NCI-H2171 treated with DMSO at 0.1 percent for 48 hours (cell line): ENCODE data around the gene IL20RA.

Experiments used
- DNase-seq: peaks from one replicate; lab custom pipeline; 2025; lab: John Stamatoyannopoulos, UW

Gene IL20RA

DNA sequence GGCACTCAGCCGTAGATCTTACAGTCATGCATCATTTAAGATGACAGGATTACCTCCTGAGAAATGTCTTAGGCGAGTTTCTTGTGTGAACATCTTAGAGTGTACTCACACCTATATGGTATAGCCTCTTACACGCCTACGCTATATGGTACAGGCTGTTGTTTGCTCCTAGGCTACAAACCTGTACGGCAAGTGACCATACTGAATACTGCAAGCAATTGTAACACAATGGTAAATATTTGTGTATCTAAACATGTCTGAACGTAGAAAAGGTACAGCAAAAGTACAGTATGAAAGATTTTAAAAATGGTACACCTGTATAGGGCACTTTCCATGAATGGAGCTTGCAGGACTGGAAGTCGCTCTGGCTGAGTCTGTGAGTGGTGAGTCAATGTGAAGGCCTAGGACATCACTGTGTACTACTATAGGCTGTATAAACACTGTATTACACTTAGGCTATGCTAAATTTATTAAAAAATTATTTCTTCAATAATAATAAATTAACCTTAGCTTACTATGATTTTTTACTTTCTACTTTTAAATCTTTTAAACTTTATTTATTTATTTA is 541 bp upstream of the IL20RA start:
- DNase-seq: no peak

DNA sequence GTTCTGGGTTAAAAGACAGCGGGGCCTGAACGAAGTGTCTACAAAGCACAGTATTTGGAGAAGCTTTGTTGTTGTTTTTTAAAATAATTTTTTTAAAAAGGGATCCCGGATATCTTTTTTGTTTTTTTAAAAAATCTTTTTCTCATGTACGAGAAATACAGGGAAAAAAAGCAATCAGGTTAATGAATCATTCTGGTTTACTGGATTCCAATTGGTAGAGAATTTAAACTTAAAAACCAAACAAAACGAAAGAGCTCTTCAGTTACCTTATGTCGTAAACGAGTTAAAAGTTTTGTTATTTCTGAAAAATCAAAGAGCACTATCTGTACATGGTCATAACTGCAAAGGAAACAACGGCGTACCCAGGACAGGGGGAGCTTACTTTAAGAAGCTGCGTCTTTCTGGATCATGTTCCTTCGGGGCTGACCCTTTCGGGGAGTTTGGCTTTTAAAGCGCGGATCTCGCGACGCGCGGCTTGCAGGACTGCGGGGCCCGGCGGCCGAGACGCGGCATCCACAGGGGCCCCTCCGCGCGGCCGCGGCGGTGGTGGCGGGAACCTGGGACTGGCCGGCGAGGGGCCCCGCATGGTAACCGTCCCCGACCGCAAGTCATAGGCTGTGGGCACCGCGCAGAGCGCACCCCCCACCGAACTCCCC is 927 bp downstream of the IL20RA start:
- DNase-seq: peak; percentile 11

DNA sequence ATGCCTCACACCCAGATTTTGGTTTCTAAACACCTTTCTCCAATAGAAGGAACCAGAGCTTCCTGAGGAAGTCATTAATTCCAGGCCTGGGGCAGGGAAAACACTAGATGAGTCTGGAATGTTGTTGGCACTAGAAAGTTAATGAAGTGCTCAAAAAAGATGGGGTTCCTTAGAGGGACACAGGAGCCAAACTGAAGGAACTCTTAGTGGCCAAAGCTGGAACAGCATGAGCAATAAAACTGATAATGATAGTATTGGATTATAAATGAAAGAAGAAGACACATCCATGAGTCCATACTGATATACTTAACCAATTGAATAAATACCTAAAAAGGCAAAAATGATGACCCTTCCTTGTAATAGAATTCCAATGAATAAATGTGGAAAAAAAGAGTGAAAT is 4.4 kb downstream of the IL20RA start:
- DNase-seq: no peak

DNA sequence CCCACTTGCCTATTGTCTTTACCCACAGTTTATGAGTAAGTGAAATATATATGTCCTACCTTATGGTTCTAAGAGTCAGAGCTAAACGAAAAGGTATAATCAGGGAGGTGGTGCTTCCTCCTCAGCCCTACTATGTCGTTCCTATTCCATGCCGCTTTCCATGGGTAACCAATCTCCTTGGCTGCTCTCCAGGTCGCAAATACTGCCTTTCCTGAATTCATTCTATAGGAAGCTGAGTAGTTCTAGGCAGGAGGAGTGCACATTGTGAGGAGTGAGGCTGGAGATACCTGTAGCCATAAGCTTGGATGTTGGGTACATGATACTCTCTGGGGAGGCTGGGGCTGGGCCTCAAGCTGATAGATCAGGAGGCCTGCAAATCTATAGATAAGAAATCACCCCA is 5.8 kb downstream of the IL20RA start:
- no peak for DNase-seq

DNA sequence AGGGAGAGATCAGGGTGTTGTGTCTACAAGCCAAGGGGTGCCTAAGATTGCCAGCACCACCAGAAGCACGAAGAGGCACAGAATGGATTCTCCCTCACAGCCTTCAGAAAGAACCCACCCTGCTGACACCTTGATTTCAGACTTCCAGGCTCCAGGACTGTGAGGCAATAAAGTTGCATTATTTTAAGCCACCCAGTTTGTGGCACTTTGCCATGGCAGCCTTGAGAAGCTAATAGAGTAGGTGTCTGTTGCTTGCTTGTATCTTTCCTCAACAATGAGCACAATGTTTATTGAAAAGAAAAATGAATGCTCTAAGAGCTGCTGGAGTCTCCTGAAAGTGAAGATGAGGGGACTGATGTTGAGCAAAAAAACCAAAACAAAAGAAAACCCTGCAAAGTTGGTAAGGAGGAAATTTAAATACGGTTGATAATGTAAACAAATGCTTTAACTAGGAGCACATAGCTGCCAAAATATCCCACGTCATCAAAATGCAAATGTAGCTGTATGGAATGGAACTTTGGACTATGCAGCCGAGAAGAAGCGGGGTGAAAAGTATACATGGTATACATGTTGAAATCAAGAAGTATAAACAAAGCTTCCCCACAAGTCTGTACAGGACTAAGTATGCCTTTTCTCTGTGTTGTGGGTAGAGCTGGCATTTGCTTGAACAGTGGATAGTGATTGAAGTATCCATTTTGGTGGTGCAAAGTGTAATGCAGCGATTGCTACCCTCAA is 8.0 kb downstream of the IL20RA start:
- no peak for DNase-seq

DNA sequence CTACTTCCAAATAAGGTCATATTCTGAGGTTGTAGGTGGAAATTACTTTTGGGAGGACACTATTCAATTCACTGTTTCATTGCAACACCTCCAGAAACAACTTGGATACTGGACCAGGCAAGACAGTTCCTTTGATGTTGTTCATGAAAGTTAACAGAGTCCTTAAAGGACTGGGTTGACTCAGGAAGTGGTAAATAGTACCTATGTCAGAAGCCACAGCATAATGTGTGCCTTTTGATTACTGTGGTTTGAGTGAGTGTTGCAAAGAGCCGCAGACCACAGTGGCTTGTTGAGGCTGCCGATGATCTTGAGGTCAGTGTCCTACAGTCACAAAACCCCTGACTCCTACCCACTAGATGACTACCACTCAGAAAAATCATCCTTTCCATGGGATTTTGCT is 10.9 kb downstream of the IL20RA start:
- DNase-seq: no peak

DNA sequence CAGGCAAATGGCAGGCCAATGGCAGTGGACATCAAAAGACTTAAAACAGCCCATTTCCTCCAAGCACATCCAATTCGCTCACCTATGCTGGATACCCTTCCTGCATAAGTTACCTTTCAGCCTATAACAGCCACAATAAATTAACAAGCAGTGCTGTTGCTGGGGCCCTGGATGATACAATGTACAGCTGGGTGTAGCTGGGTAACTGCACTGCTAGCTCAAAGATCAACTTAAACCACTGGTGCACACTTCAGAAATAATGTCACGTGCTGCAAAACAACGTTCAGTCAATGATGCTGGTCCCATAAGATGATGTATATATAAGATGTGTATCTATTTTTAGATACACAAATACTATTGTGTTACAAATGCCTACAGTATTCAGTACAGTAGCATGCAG is 13.6 kb downstream of the IL20RA start:
- DNase-seq: no peak

DNA sequence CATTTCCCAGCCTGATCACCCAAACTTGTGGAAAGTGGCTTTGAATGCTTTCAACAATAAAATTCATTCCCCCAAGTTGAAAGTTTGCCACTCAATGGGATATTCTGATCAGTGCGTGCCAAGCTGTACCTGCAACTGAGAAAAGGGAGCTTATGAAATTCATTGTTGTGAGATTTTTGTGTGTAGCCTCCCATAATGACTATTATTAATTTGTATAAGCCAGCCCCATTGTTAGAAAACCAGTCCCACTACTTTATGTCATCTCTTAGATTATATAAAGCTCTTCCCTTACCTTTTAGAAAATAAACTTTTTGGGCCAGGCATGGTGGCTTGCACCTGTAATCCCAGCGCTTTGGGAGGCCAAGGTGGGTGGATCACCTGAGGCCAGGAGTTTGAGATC is 15.9 kb downstream of the IL20RA start:
- DNase-seq: no peak

DNA sequence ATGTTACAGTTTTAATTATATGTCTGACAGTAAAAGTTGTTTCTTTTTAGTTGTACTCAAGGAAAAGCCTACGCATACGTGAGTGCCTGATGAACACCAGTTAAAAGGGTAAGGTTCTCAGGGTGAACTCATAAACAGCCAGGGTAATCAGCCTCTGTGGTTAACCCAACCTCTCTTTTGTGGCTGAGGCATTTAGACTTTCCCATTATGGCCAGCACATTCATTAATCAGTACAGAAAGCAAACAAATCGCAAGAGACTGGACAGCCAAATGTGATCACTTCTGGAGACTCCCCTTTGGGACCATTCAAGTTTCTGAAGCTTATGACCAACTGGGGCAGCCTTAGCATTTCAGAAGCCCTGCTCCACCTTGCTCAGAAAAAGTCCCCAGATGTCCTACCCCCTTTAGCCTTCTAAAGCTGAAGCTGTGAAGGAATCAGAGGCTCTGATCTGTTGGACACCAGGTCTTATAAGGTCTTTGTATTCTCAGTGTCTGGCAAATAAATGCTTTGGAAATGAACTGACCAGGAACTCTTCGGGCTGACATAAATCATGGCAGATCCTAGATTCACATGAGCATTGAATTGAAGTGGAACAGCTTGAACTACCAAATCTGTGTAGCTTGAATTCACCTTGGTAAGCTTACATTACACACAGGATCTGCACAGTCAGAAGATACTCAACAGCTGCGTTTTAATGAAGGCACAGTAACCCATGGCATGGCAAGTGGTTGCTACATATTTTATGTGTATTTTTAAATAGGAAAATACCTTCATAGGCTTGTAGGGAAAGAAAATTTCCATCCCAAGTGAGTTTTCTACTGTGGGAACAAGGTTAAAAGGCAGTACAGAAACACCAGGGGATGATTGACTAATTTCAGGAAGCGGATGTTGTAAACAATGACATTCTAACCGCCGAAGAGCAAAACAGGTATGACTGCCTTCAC is 18.7 kb downstream of the IL20RA start:
- DNase-seq: no peak

DNA sequence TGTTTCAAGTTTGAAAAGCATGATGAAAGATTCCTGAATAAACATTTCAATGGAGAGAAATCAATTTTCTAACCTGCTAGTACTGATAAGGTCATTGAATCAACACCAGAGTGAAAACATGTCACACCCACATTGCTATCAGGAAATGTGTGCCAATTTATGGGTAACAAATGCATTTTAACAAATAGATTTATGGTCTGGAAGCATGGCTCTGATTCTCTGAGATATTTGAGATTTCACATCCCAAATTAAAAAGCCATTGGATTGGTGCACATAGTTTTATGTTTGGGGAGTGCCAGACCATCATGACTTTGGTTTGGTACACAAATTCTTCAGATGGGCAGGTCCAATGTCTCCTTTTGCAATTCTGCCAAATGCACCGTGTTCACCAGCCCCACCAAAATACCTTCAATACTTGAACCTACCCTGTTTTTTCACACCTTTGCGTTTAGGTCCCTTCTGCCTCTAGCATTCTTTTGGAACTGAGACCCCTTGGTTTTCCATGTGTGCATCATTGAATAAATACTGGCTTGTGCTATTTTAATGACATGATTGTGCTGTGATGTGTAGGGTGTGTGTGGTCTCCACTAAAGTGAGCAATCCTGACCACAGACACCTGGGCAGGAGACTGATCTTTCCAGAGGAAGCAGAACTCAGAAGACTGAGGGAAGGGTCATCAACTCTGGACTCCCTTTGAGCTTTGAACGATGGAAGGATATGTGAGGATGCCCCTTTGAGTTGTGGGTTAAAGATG is 20.4 kb downstream of the IL20RA start:
- DNase-seq: no peak

DNA sequence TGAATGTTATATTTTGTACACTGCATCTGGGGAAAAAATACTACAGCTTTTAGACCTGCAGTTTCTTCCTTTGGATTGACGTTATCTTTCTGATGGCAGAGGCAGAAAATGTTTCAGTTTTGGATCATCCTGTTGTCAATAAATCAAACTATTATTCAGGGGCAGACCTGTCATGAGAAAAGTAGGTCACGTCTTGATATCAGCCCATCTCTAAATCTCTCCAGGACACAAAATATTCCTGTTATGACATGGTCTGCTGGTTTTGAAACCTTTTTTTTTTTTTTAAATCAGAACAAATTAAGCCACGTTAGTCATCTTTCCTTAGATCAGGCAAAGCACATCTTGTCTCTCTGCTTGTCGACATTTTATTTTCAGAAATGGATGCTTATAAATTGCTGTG is 24.0 kb downstream of the IL20RA start:
- DNase-seq: no peak

DNA sequence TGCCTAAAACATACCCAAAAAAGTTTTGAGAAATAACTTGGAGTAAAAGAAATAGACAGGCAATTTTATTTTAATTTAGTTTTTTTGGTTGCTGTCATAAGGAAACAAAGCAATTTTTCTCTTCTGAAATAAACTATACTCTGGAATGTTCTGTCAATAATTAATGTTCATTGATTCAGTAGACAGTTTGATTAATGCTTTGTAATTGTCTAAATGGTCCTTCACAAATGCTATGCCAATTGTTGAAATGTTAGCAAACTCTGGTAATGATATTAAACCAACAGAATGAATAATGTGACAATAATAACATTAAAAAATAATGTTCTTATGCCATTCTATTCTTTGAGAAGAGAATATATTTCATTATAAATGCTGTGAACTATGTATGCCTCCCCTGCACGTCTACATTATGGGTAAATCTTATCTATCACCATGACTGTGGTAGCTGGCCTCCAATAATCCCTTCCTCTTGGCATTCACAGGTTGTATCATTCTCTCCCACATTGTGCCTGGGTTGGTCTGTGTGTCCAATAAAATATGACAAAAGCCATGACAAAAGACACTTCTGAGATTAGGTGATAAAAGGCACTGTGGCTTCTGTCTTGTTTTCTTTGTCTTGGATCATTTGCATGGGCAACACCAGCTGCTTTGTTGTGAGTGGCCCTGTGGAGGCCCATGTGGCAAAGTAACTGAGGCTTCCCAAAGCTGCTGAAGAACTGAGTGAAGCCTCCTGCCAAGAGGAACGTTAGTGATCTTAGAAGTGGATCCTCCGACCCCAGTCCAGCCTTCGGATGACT is 25.1 kb downstream of the IL20RA start:
- DNase-seq: no peak

DNA sequence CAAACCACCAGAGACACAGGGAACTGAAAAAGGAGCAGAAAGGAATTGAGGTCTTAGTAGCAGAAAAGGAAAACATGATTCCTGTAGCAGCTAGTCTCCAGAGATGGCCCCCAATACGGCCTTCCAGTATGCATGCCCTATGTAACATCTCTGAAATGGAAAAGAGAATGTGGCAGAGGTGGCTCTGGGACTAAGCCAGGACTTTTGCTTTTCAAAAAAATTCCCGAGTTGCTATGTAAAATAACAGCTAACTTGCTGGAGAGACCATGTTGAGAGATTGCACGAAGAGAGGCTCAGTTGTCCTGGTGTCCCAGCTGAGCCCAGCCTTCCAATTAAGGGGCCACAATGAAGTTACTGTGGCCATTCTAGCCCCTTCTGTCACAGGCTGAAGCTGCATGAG is 27.7 kb downstream of the IL20RA start:
- no peak for DNase-seq

DNA sequence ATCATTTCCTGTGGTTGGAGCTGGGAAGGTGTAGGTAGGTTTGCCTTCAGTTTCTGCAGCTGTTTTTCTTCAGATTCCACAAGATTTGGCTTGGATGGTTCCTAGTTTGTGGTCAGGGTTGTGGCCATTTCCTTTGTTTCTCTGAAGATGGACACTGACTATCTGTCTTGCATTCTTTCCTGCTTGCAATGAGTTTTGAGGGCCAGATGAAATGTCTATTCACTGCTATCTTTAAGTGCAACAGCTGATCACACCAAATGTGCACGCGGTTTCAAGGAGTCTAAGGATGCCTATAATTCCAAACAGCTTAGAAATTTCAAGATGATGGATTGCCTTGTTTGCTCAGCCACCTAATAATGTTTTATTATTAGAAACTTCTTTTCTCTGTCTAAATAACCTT is 28.4 kb downstream of the IL20RA start:
- no peak for DNase-seq

DNA sequence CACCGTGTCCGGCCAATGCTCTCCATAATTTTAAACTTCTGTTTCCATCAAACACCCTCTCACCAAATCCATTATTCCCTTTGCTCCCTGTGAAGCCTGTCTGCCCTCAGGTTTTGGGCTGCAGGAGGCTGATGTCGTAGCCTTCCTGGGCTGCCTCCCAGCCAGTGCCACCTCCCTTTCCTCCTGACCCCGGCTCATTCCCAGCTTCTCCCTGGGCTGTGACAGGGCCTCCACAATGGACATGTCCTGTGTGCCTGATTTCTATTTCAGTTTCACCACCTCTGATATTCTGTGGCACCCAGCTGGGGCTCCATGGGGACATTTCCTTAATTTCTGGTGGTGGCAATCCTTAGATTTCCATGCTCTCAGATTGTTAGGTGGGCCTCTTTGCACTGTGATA is 28.8 kb downstream of the IL20RA start:
- no peak for DNase-seq

DNA sequence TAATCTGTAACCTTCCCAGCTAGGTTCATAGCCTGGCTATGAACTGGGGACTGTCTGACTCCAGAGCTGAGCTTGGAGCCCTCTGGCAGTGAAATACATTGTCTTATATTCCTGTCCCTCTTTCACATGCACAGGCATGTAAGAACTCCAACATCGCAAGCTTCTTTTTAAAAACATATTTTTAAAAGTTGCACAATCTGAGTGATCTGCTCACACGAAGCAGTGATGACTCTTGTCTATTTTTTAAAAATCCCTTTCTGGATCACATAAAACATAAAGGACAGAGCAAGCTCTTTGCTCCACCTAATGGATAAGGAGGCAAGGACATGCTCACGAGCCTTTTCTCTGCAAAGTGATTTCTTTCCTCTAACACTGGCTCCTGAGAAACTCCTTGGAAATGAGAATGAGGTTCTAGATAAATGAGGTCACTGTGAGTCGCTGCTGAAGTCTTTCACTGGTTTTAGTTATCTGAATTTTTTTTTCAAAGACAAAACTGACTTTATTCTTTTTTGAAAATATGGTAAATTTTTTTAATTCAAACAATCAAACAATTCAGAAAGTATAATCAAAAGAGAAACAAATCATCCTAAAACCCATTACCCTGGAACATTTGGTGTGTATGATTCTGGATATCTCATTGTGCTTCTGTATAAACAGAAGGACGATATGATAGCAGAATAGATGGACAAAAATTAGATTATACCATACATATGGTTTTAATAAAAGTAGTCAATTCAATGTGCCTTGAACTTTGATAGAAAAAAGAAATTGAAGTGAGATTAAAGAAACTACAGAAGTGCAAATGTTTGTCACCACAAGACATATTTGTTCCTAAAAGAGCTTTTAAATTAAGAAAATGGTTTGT is 30.8 kb downstream of the IL20RA start:
- no peak for DNase-seq

DNA sequence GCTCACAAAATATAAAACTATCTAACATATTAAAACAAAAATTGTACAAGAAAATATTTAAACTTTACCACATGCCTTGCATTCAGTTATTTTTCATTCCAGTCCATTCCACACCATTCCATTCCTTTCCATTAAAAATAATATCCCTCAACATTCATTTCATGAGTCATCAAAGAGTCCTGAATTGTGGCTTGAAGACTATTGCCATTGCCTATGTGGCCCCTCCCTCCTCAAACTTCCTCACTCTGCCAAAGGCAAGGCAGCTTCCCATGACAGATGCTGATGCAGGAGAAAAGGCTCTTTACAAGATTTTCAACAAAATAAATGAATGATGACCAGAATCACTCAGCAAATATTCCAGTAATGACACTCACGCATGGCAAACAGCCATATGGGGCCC is 31.7 kb downstream of the IL20RA start:
- DNase-seq: no peak

DNA sequence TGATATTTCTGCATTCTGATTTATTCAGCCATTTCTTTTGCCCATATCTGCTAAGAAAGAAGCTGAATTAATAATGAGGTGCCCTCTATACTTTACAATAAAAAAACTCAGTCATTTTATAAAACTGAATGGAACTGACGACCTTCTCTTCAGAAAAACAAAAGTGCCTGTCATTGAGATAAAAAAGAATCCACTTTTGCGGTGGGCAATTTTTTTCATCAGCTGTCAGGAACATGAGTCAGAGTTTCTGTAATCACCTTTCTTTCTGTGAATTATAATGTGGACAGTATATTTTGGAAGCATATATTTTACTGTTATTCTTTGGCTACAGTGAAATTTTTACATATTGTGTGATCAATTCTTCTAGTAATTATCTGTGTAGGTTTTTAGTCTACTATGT is 33.4 kb downstream of the IL20RA start:
- DNase-seq: no peak

DNA sequence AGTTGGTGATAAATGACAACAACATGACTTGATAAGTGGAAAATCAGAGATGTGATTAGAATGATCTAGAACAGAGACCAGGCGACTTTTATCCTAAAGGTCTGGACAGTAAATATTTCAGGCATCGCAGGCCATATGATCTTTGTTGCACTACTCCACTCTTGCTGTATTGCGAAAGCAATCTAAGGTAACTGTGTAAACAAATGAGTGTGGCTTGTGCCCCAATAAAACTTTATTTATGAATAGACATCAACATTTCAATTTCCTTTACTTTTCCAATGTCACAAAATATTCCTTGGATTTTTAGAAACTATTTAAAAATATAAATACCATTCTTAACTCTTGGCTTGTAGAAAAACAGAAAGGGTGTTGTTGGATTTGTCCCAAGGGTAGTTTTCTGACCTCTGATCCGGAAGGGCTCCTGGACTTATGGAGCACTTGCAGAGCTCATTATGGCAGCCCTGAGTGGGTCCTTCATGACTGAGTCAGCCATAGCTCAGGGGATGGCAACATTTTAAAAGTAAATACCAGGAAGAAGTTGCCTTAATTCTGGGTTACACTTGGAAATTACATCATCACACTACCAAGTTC is 34.5 kb downstream of the IL20RA start:
- no peak for DNase-seq

DNA sequence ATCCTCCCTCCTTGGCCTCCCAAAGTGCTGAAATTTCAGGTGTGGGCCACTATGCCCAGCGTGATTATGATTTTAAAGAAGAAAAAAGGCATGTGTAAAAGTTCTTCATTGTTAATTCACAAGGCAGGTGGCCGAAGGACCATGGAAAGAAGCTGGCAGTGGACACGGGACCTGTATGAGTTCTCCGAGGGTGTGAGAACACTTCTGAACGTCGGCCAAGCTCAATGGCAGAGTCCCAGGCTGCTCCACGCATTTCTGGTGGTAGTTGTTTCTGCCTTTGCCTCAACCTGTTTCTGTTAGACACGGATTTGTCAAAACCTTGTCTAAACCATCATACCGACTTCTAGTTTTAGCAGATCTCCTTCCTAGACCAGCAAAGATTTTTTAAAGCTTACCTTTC is 36.6 kb downstream of the IL20RA start:
- no peak for DNase-seq
